SK-N-SH (cell line): ENCODE data around the gene RNF130. TPM values are rescaled to one million over a fixed set of nuclear protein-coding genes. Genes with fewer than 3 reads are reported as not detected.

Source experiments
- CTCF ChIA-PET: fragments of 300-600, 350-600 bp; formaldehyde crosslinking; extraction: SDS; loops from one replicate; lab custom pipeline; 2021; lab: Yijun Ruan, JAX
- POLR2A ChIA-PET: fragments of 350-600 bp; sonication (Branson Sonifier 250); formaldehyde crosslinking; extraction: SDS; loops from one replicate; lab custom pipeline; 2020; ENCODE audit warnings: antibody characterized with exemption, inconsistent platforms; lab: Yijun Ruan, JAX
- DNase-seq: peaks from one replicate; pipeline ENCODE4 v3.0.0; 2012
- H2AFZ ChIP-seq: fragments of 200-600 bp; sonication (generic); 2 replicates; pipeline ENCODE4 v1.8.1; 2016; ENCODE audit warnings: antibody characterized with exemption, mild to moderate bottlenecking, low read depth
- H3F3A ChIP-seq: fragments of 200-600 bp; sonication (generic); replicated peaks from 2 replicates; pipeline ENCODE3; 2016; ENCODE audit warnings: antibody characterized with exemption, mild to moderate bottlenecking; ENCODE audit not compliant: insufficient read depth
- H3K27ac ChIP-seq, 2 experiments: fragments of 200-500 bp in 1 of 2; fragments of 200-600 bp in 1 of 2; sonication (Bioruptor generic) in 1 of 2; sonication (generic), shearing (Covaris generic) in 1 of 2; 2 replicates each; pipeline versions ENCODE4 v1.5.1 to v1.6.1; 2014 to 2016; ENCODE audit warnings: low read depth in 2 of 2, inconsistent platforms in 1 of 2, low read length in 1 of 2, mild to moderate bottlenecking in 1 of 2, mixed read lengths in 1 of 2
- H3K27me3 ChIP-seq: fragments of 200-600 bp; sonication (generic), shearing (Covaris generic); 2 replicates; pipeline ENCODE4 v1.6.1; 2016; ENCODE audit warnings: mixed run types; ENCODE audit not compliant: insufficient read depth
- H3K36me3 ChIP-seq, 2 experiments: fragments of 200-500 bp in 1 of 2; fragments of 200-600 bp in 1 of 2; sonication (Bioruptor generic) in 1 of 2; sonication (generic) in 1 of 2; replicated peaks in 1 of 2; 2 replicates each; pipeline versions ENCODE3 to v1.5.1; 2014 to 2016; ENCODE audit warnings: low read length in 1 of 2, mild to moderate bottlenecking in 1 of 2; ENCODE audit not compliant: insufficient read depth in 2 of 2, control insufficient read depth in 1 of 2
- H3K4me1 ChIP-seq, 2 experiments: fragments of 200-500 bp in 1 of 2; fragments of 200-600 bp in 1 of 2; sonication (Bioruptor generic) in 1 of 2; sonication (generic), shearing (Covaris generic) in 1 of 2; 2 replicates each; pipeline versions ENCODE4 v1.5.1 to v1.6.1; 2014 to 2016; ENCODE audit warnings: low read depth in 1 of 2, low read length in 1 of 2, mixed run types in 1 of 2; ENCODE audit not compliant: insufficient read depth in 2 of 2, control insufficient read depth in 1 of 2
- H3K4me2 ChIP-seq: fragments of 200-600 bp; sonication (generic), shearing (Covaris generic); 2 replicates; pipeline ENCODE4 v1.6.1; 2017; ENCODE audit warnings: mixed run types
- H3K4me3 ChIP-seq, 2 experiments: fragments of 200-500 bp in 1 of 2; fragments of 200-600 bp in 1 of 2; sonication (Bioruptor generic) in 1 of 2; sonication (generic), shearing (Covaris generic) in 1 of 2; 2 replicates each; pipeline versions ENCODE4 v1.5.1 to v1.8.1; 2014 to 2016; ENCODE audit warnings: low read depth in 2 of 2, inconsistent platforms in 1 of 2, low read length in 1 of 2, mild to moderate bottlenecking in 1 of 2, mixed read lengths in 1 of 2, moderate library complexity in 1 of 2
- H3K79me2 ChIP-seq: fragments of 200-600 bp; sonication (generic); 2 replicates; pipeline ENCODE4 v1.8.1; 2017; ENCODE audit warnings: mild to moderate bottlenecking; ENCODE audit not compliant: insufficient read depth
- H3K9ac ChIP-seq: fragments of 200-600 bp; sonication (generic); 2 replicates; pipeline ENCODE4 v1.6.1; 2017; ENCODE audit warnings: mixed run types
- H3K9me2 ChIP-seq: fragments of 200-600 bp; sonication (generic); 2 replicates; pipeline ENCODE4 v1.6.1; 2017; ENCODE audit warnings: mixed run types
- H3K9me3 ChIP-seq: fragments of 200-600 bp; sonication (generic); 2 replicates; pipeline ENCODE4 v1.6.1; 2017; ENCODE audit warnings: mixed run types, mild to moderate bottlenecking, moderate library complexity
- H4K20me1 ChIP-seq: fragments of 200-600 bp; sonication (generic); 2 replicates; pipeline ENCODE4 v1.6.1; 2017; ENCODE audit warnings: mild to moderate bottlenecking, mixed run types; ENCODE audit not compliant: insufficient read depth
- CTCF ChIP-seq: fragments of 200-600 bp; sonication (generic); IDR thresholded peaks from 2 replicates; pipeline ENCODE4 v1.6.1; 2017; ENCODE audit warnings: antibody characterized with exemption, mild to moderate bottlenecking, moderate library complexity
- EP300 ChIP-seq, 2 experiments: IDR thresholded peaks; 2 replicates each; pipeline versions ENCODE4 v1.4.0 to v1.6.1; 2012; ENCODE audit warnings: borderline replicate concordance in 1 of 2, low read depth in 1 of 2, low read length in 1 of 2
- EZH2phosphoT487 ChIP-seq: fragments of 200-600 bp; sonication (generic); IDR thresholded peaks from 2 replicates; pipeline ENCODE4 v1.6.1; 2017; ENCODE audit warnings: low read depth, mixed run types, mild to moderate bottlenecking, antibody characterized with exemption, moderate library complexity, borderline replicate concordance
- FOSL2 ChIP-seq: IDR thresholded peaks from 2 replicates; pipeline ENCODE4 v1.4.0; 2012; ENCODE audit warnings: low read depth, mild to moderate bottlenecking, moderate library complexity, borderline replicate concordance
- FOXJ3 ChIP-seq: sonication (generic); formaldehyde crosslinking; IDR thresholded peaks from 2 replicates; pipeline ENCODE4 v1.5.1; 2020; ENCODE audit warnings: mild to moderate bottlenecking, missing genetic modification reagents
- GABPA ChIP-seq: IDR thresholded peaks from 2 replicates; pipeline ENCODE4 v1.4.0; 2012; ENCODE audit warnings: low read depth, mild to moderate bottlenecking
- GATA2 ChIP-seq: sonication (generic); formaldehyde crosslinking; IDR thresholded peaks from 2 replicates; pipeline ENCODE4 v1.5.0; 2020; ENCODE audit warnings: mild to moderate bottlenecking, missing genetic modification reagents
- JUND ChIP-seq: IDR thresholded peaks from 2 replicates; pipeline ENCODE4 v1.4.0; 2012
- MAX ChIP-seq: IDR thresholded peaks from 2 replicates; pipeline ENCODE4 v1.4.0; 2012; ENCODE audit warnings: low read depth
- MEF2A ChIP-seq: IDR thresholded peaks from 2 replicates; pipeline ENCODE4 v1.4.0; 2012; ENCODE audit warnings: low read depth, borderline replicate concordance
- NFIC ChIP-seq: IDR thresholded peaks from 2 replicates; pipeline ENCODE4 v1.4.0; 2012; ENCODE audit warnings: borderline replicate concordance
- NRF1 ChIP-seq: IDR thresholded peaks from 2 replicates; pipeline ENCODE4 v1.6.1; 2012; ENCODE audit warnings: low read depth, mild to moderate bottlenecking, low read length
- PBX3 ChIP-seq: IDR thresholded peaks from 2 replicates; pipeline ENCODE4; 2012
- RAD21 ChIP-seq: IDR thresholded peaks from 2 replicates; pipeline ENCODE4 v1.6.1; 2012; ENCODE audit warnings: mild to moderate bottlenecking, low read length
- SIN3A ChIP-seq: IDR thresholded peaks from 2 replicates; pipeline ENCODE4 v1.6.1; 2012; ENCODE audit warnings: low read depth, mild to moderate bottlenecking, low read length, moderate library complexity, borderline replicate concordance
- TAF1 ChIP-seq: IDR thresholded peaks from 2 replicates; pipeline ENCODE4 v1.6.1; 2012; ENCODE audit warnings: low read depth, mild to moderate bottlenecking, low read length, moderate library complexity, borderline replicate concordance
- TEAD4 ChIP-seq: IDR thresholded peaks from 2 replicates; pipeline ENCODE4 v1.4.0; 2012; ENCODE audit warnings: mild to moderate bottlenecking, borderline replicate concordance; ENCODE audit not compliant: insufficient read depth
- USF2 ChIP-seq: fragments of 150-350 bp; IDR thresholded peaks from 2 replicates; pipeline ENCODE4 v1.6.1; 2017; ENCODE audit warnings: antibody characterized with exemption, low read length, low read depth, borderline replicate concordance
- YY1 ChIP-seq: IDR thresholded peaks from 2 replicates; pipeline ENCODE4 v1.4.0; 2012; ENCODE audit warnings: low read depth, mild to moderate bottlenecking
- WGBS: methylation state at CpG from one replicate; pipeline ENCODE4 v1.1.6; 2017; ENCODE audit warnings: low lambda C conversion rate; 5-methylcytosine and 5-hydroxymethylcytosine counted together
- polyA plus RNA-seq, 3 experiments: library from polyadenylated mRNA; depleted of rRNA; stranded (reverse); fragments of >200 nt; gene quantifications; 2 replicates each; pipeline ENCODE4 v1.2.3, GENCODE V29; 2012

Gene RNF130
- polyA plus RNA-seq, 1 of the 3 experiments (the other 2 are of a cell fraction): 41.4 TPM

GRCh38 chr5:179974246-179974945 is 97.2 kb downstream of the RNF130 start:
- no peak overlapping the region for H3K9ac ChIP-seq
- no peaks in the 10 kb centered on the region for H4K20me1 ChIP-seq
- ChIA-PET CTCF (interaction anchor here (0.6 to 1.5 kb wide), 15 partner anchors 9 to 1284 kb away, joined by 3 to 5 read pairs (median 4); no protein-coding TSS in a partner anchor), POLR2A (no interaction called here)
- TF ChIP-seq GABPA (no peak), MEF2A (no peak), JUND (no peak), EZH2phosphoT487 (no peak), YY1 (no peak), GATA2 (CRISPR knock-in tag) (no peak), FOSL2 (no peak), CTCF (no peak), TAF1 (no peak), PBX3 (no peak), RAD21 (no peak), MAX (no peak), NFIC (no peak), EP300 (IDR thresholded peaks at IDR 0.05; ENCODE audit: borderline replicate concordance in 1 of 2, low read depth in 1 of 2, low read length in 1 of 2) (no peak)
- no peaks in the 10 kb centered on the region for H3K27me3 ChIP-seq
- H3K4me3 ChIP-seq: no peak overlapping the region
- no peaks in the 10 kb centered on the region for H3K4me1 ChIP-seq
- H3K9me2 ChIP-seq: no peaks in the 10 kb centered on the region
- no peak overlapping the region for H3K27ac ChIP-seq
- peaks cover 2 to 29% of the 10 kb centered on the region in 2 experiments for H3K36me3 ChIP-seq
- no peaks in the 10 kb centered on the region for H3K79me2 ChIP-seq
- no peak overlapping the region for H3K4me2 ChIP-seq
- no peak overlapping the region for H2AFZ ChIP-seq
- DNase-seq: no peak
- no peaks in the 10 kb centered on the region for H3K9me3 ChIP-seq
- no peaks in the 10 kb centered on the region for H3F3A ChIP-seq
- WGBS: 93% methylated on average over 35 of the region's 37 CpGs

GRCh38 chr5:179973391-179973790 is 98.2 kb downstream of the RNF130 start:
- no peaks in the 10 kb centered on the region for H3F3A ChIP-seq
- no peaks in the 10 kb centered on the region for H3K4me1 ChIP-seq
- no peak overlapping the region for H3K4me3 ChIP-seq
- no peaks in the 10 kb centered on the region for H3K9me3 ChIP-seq
- no peak overlapping the region for H3K27ac ChIP-seq
- no peaks in the 10 kb centered on the region for H4K20me1 ChIP-seq
- no peaks in the 10 kb centered on the region for H3K9me2 ChIP-seq
- CTCF ChIA-PET: no interaction called here
- H3K27me3 ChIP-seq: no peaks in the 10 kb centered on the region
- H3K36me3 ChIP-seq: peaks cover 11 to 30% of the 10 kb centered on the region in 2 experiments
- DNase-seq: no peak
- no peaks in the 10 kb centered on the region for H3K79me2 ChIP-seq
- no peak overlapping the region for H3K4me2 ChIP-seq
- H2AFZ ChIP-seq: no peak overlapping the region
- H3K9ac ChIP-seq: no peak overlapping the region
- 97% methylated on average over 11 of the region's 11 CpGs for WGBS
- POLR2A ChIA-PET: no interaction called here
- TF ChIP-seq SIN3A: no peak
- no peak for TF ChIP-seq JUND
- TF ChIP-seq TEAD4: no peak
- no peak for TF ChIP-seq NRF1
- no peak for TF ChIP-seq RAD21
- TF ChIP-seq PBX3: no peak
- no peak for TF ChIP-seq EP300 (IDR thresholded peaks at IDR 0.05; ENCODE audit: borderline replicate concordance in 1 of 2, low read depth in 1 of 2, low read length in 1 of 2)
- no peak for TF ChIP-seq GATA2 (CRISPR knock-in tag)
- TF ChIP-seq FOXJ3 (CRISPR knock-in tag): no peak
- no peak for TF ChIP-seq CTCF
- no peak for TF ChIP-seq EZH2phosphoT487
- no peak for TF ChIP-seq USF2
